Measurements from ENCODE around the gene KLF16. TPM values are rescaled to one million over a fixed set of nuclear protein-coding genes. Genes with fewer than 3 reads are reported as not detected.

The KLF16 gene
- total and polyA plus RNA-seq, 10 of the 15 experiments (the other 5 are each of a cell fraction or from before 2014, with no cell fraction given) = 0.03 to 41.2 (median 2.6) TPM

GRCh38 chr19:1857648-1858326 is 5.6 kb downstream of the KLF16 start (continued):
- TF ChIP-seq ZNF274 (IDR thresholded peaks at IDR 0.05; ENCODE audit: insufficient read depth, insufficient read length) (no peak), SIN3A (IDR thresholded peaks at IDR 0.05; ENCODE audit: low read depth, low read length) (no peak)

GRCh38 chr19:1856698-1857603 is 6.4 kb downstream of the KLF16 start:
- peak overlapping the region; percentile 97 for H3K4me2 ChIP-seq (ENCODE audit: control insufficient read depth, insufficient read depth)
- peak overlapping the region; percentile 80 for H3K9ac ChIP-seq (ENCODE audit: control insufficient read depth, insufficient read depth, low read length)
- CTCF ChIA-PET = interaction anchor here (0.9 to 2.8 kb wide), 3 partner anchors 8 to 86 kb away, joined by 3 to 11 read pairs (median 3); partner anchors contain the start of gene REXO1
- intact Hi-C loops (cut with micrococcal nuclease; ENCODE audit: unreplicated experiment) = no loop called here
- ATAC-seq = peak; percentile 63
- H3K4me1 ChIP-seq (ENCODE audit: control insufficient read depth, insufficient read depth, low read length) = peaks cover 24% of the 10 kb centered on the region
- H3K27ac ChIP-seq (ENCODE audit: control insufficient read depth, insufficient read depth) = peak overlapping the region; percentile 87
- RAD21 ChIA-PET (ENCODE audit: unreplicated experiment) = interaction anchor here (0.7 to 1.6 kb wide), 4 partner anchors 8 to 195 kb away, joined by 3 to 6 read pairs (median 4); no protein-coding TSS in a partner anchor
- no peak for DNase-seq (ENCODE audit: low read depth, low spot score)
- BruUV-seq (replicated peaks) = no TSS peak
- H3K4me3 ChIP-seq = peak overlapping the region; percentile 82
- FAIRE-seq = peak; percentile 72
- in situ Hi-C loops (cut with MboI) = loop anchor here (25.0 kb wide), 1 partner anchor 1505 kb away; the partner anchor contains the start of gene NFIC
- H3K27me3 ChIP-seq (replicated peaks in 1 of 2; ENCODE audit: control insufficient read depth in 2 of 2, insufficient read depth in 2 of 2, low read length in 1 of 2) = no peaks in the 10 kb centered on the region
- 2% methylated on average over 56 of the region's 73 CpGs for WGBS (ENCODE audit: insufficient coverage, insufficient replicate concordance, low lambda C conversion rate, missing lambda C conversion rate)
- peaks cover 7% of the 10 kb centered on the region; the same call in 1 of the 2 replicates for H4K20me1 ChIP-seq (ENCODE audit: control insufficient read depth, insufficient read depth)
- H3K79me2 ChIP-seq (ENCODE audit: control insufficient read depth, insufficient read depth, low read length) = peaks cover 82% of the 10 kb centered on the region
- H3K9me3 ChIP-seq (replicated peaks; ENCODE audit: control insufficient read depth, insufficient read depth, low read length) = no peaks in the 10 kb centered on the region
- POLR2A ChIA-PET = interaction anchor here (0.6 to 2.6 kb wide), 6 partner anchors 8 to 238 kb away, joined by 3 to 15 read pairs (median 6); partner anchors contain the start of genes ADAT3 and SCAMP4
- peak overlapping the region; percentile 61 for H2AFZ ChIP-seq (ENCODE audit: control insufficient read depth, low read depth, low read length)
- H3K36me3 ChIP-seq (ENCODE audit: control insufficient read depth in 2 of 2, insufficient read depth in 2 of 2, low read length in 1 of 2) = peaks cover 0 to 1% of the 10 kb centered on the region in 2 experiments; a peak in 2 of 4 replicates
- SMC1A ChIA-PET (ENCODE audit: uncharacterized antibody, unreplicated experiment) = interaction anchor here (1.2 kb wide), 1 partner anchor 41 kb away, joined by 4 read pairs; no protein-coding TSS in a partner anchor
- TF ChIP-seq IKZF1 (conservative IDR thresholded peaks at IDR 0.05) = peak; percentile 68
- TF ChIP-seq LARP7 (IDR thresholded peaks at IDR 0.05) = peak; percentile 66
- peak; percentile 32; the same call in 1 of the 2 replicates for TF ChIP-seq POLR2AphosphoS2 (IDR thresholded peaks at IDR 0.05; ENCODE audit: low read depth, low read length)
- TF ChIP-seq KDM1A (IDR thresholded peaks at IDR 0.05; ENCODE audit: borderline replicate concordance) = no peak
- peak; percentile 51; the same call in 1 of the 2 replicates for TF ChIP-seq NR2F1 (conservative IDR thresholded peaks at IDR 0.05)
- TF ChIP-seq, protein P1, sequence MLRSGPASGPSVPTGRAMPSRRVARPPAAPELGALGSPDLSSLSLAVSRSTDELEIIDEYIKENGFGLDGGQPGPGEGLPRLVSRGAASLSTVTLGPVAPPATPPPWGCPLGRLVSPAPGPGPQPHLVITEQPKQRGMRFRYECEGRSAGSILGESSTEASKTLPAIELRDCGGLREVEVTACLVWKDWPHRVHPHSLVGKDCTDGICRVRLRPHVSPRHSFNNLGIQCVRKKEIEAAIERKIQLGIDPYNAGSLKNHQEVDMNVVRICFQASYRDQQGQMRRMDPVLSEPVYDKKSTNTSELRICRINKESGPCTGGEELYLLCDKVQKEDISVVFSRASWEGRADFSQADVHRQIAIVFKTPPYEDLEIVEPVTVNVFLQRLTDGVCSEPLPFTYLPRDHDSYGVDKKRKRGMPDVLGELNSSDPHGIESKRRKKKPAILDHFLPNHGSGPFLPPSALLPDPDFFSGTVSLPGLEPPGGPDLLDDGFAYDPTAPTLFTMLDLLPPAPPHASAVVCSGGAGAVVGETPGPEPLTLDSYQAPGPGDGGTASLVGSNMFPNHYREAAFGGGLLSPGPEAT (IDR thresholded peaks at IDR 0.05; ENCODE audit: low read depth) = 0 out of 2 replicates have a peak, but pooled peaks have one; percentile 7
- peak; percentile 62 to 94; a peak in 3 of 4 replicates for TF ChIP-seq BHLHE40 (IDR thresholded peaks at IDR 0.05; ENCODE audit: borderline replicate concordance in 1 of 2, low read depth in 2 of 2, low read length in 1 of 2)
- TF ChIP-seq GATAD2B (conservative IDR thresholded peaks at IDR 0.05; ENCODE audit: low read depth) = peak; percentile 90
- TF ChIP-seq RELA (IDR thresholded peaks at IDR 0.05; ENCODE audit: borderline replicate concordance, partially characterized antibody) = peak; percentile 52
- TF ChIP-seq NRF1 (conservative IDR thresholded peaks at IDR 0.05; ENCODE audit: low read depth, low read length) = peak; percentile 42
- TF ChIP-seq SIN3A (IDR thresholded peaks at IDR 0.05; ENCODE audit: low read depth, low read length) = peak; percentile 35; the same call in 1 of the 2 replicates
- TF ChIP-seq HDGF (IDR thresholded peaks at IDR 0.05) = peak; percentile 82; the same call in 1 of the 2 replicates
- TF ChIP-seq TCF12 (IDR thresholded peaks at IDR 0.05; ENCODE audit: low read depth, low read length) = 0 out of 2 replicates have a peak, but pooled peaks have one; percentile 36
- peak; percentile 51; the same call in 1 of the 2 replicates for TF ChIP-seq TCF3 (IDR thresholded peaks at IDR 0.05; ENCODE audit: borderline replicate concordance, insufficient read depth, low read depth, low read length)
- TF ChIP-seq RB1 (IDR thresholded peaks at IDR 0.05; ENCODE audit: borderline replicate concordance) = peak; percentile 33; the same call in 1 of the 2 replicates
- TF ChIP-seq SMAD5 (IDR thresholded peaks at IDR 0.05; ENCODE audit: low read depth) = no peak
- peak; percentile 57 for TF ChIP-seq POLR2A (IDR thresholded peaks at IDR 0.05; ENCODE audit: low read depth, low read length)
- TF ChIP-seq MAX (IDR thresholded peaks at IDR 0.05; ENCODE audit: low read depth, low read length) = peak; percentile 73; the same call in 1 of the 2 replicates
